Trophoblast cell (in vitro differentiated cells and primary cell): ENCODE measurements around the gene ZBED3.

Experiments
- DNase-seq, 2 donors: peaks; one replicate each; pipeline ENCODE4 v3.0.0-alpha.2; 2016
- H2AFZ ChIP-seq: 2 replicates; pipeline ENCODE4 v1.6.1; 2013; ENCODE audit warnings: low read length, moderate library complexity, mild to moderate bottlenecking; ENCODE audit not compliant: insufficient read depth, poor library complexity
- H2AK5ac ChIP-seq: 2 replicates; pipeline ENCODE4 v1.6.1; 2013; ENCODE audit warnings: mild to moderate bottlenecking, low read length
- H2BK120ac ChIP-seq: 2 replicates; pipeline ENCODE4 v1.6.1; 2013; ENCODE audit warnings: low read length, mild to moderate bottlenecking, moderate library complexity; ENCODE audit not compliant: insufficient read depth, poor library complexity
- H2BK12ac ChIP-seq: 2 replicates; pipeline ENCODE4 v1.6.1; 2013; ENCODE audit warnings: mild to moderate bottlenecking, low read length, moderate library complexity
- H2BK5ac ChIP-seq: 2 replicates; pipeline ENCODE4 v1.6.1; 2013; ENCODE audit warnings: low read length, low read depth, moderate library complexity, mild to moderate bottlenecking; ENCODE audit not compliant: poor library complexity
- H3K14ac ChIP-seq: 2 replicates; pipeline ENCODE4 v1.6.1; 2013; ENCODE audit warnings: mild to moderate bottlenecking, low read length
- H3K18ac ChIP-seq: 2 replicates; pipeline ENCODE4 v1.6.1; 2013; ENCODE audit warnings: mild to moderate bottlenecking, low read length
- H3K23ac ChIP-seq: 2 replicates; pipeline ENCODE4 v1.6.1; 2013; ENCODE audit warnings: low read length
- H3K27ac ChIP-seq: 2 replicates; pipeline ENCODE4 v1.5.1; 2013; ENCODE audit warnings: low read depth, mild to moderate bottlenecking, inconsistent platforms, low read length, moderate library complexity
- H3K27me3 ChIP-seq: 2 replicates; pipeline ENCODE4 v1.6.1; 2013; ENCODE audit warnings: inconsistent platforms, mild to moderate bottlenecking, low read length, moderate library complexity; ENCODE audit not compliant: insufficient read depth
- H3K36me3 ChIP-seq, 2 experiments: 1 replicate in 1 of 2; 2 replicates in 1 of 2; pipeline ENCODE4 v1.6.1; 2013; ENCODE audit warnings: low read length in 2 of 2, mild to moderate bottlenecking in 2 of 2, moderate library complexity in 1 of 2; ENCODE audit not compliant: insufficient read depth in 2 of 2, control insufficient read depth in 1 of 2
- H3K4ac ChIP-seq: 2 replicates; pipeline ENCODE4 v1.6.1; 2013; ENCODE audit warnings: low read depth, mild to moderate bottlenecking, low read length, moderate library complexity
- H3K4me1 ChIP-seq, 2 experiments: 1 replicate in 1 of 2; 2 replicates in 1 of 2; pipeline ENCODE4 v1.6.1; 2013; ENCODE audit warnings: low read length in 2 of 2, mild to moderate bottlenecking in 2 of 2, moderate library complexity in 1 of 2; ENCODE audit not compliant: insufficient read depth in 2 of 2, control insufficient read depth in 1 of 2
- H3K4me2 ChIP-seq: 2 replicates; pipeline ENCODE4 v1.6.1; 2013; ENCODE audit warnings: inconsistent platforms, mild to moderate bottlenecking, low read length, moderate library complexity
- H3K4me3 ChIP-seq: 2 replicates; pipeline ENCODE4 v1.5.1; 2013; ENCODE audit warnings: mild to moderate bottlenecking, low read depth, low read length, inconsistent platforms
- H3K79me1 ChIP-seq: one replicate; pipeline ENCODE4 v1.6.1; 2013; ENCODE audit warnings: low read length
- H3K79me2 ChIP-seq: 2 replicates; pipeline ENCODE4 v1.6.1; 2013; ENCODE audit warnings: low read length, mild to moderate bottlenecking; ENCODE audit not compliant: control insufficient read depth, insufficient read depth, poor library complexity
- H3K9ac ChIP-seq: 2 replicates; pipeline ENCODE4 v1.6.1; 2013; ENCODE audit warnings: mild to moderate bottlenecking, low read length
- H3K9me3 ChIP-seq: 2 replicates; pipeline ENCODE4 v1.6.1; 2013; ENCODE audit warnings: low read depth, mild to moderate bottlenecking, control low read depth, inconsistent platforms, low read length; ENCODE audit not compliant: insufficient read depth
- H4K12ac ChIP-seq: 2 replicates; pipeline ENCODE4 v1.6.1; 2013; ENCODE audit warnings: low read depth, mild to moderate bottlenecking, low read length, moderate library complexity
- H4K8ac ChIP-seq: 2 replicates; pipeline ENCODE4 v1.6.1; 2013; ENCODE audit warnings: low read depth, mild to moderate bottlenecking, low read length, moderate library complexity
- H4K91ac ChIP-seq: one replicate; pipeline ENCODE4 v1.6.1; 2013; ENCODE audit warnings: low read depth, mild to moderate bottlenecking, low read length, moderate library complexity
- WGBS: extraction: QIAGEN DNeasy Blood & Tissue Kit; methylation state at CpG from one replicate; pipeline ENCODE4 v1.1.7; 2013; ENCODE audit warnings: missing lambda C conversion rate; ENCODE audit not compliant: insufficient read length, insufficient coverage; ENCODE audit errors: extremely low coverage; 5-methylcytosine and 5-hydroxymethylcytosine counted together

Gene ZBED3

DNA sequence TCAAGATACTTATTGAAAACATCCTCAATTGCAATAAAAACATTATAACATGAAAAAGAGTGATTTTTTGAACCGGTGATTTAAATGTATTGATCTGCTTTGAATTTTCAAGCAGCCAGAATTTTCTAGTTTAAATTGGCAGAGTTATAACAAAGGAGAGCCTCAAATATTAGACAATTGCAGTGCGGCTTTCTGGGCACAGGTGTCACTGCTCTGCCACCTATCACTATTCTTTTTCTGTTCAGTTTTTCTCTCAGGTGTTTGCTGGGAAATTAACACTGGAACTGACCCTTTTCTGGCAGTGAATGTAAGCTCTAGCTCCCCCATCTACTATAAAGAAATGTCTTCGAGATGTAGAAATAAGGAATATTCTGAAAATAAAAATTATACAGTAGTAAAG is 23.0 kb downstream of the ZBED3 start:
- no peak overlapping the region for H2BK120ac ChIP-seq
- H2BK5ac ChIP-seq: no peak overlapping the region
- H3K4me2 ChIP-seq: no peak overlapping the region
- H3K4ac ChIP-seq: no peak overlapping the region
- no peaks in the 10 kb centered on the region for H3K79me2 ChIP-seq
- no peak overlapping the region for H3K9ac ChIP-seq
- H4K8ac ChIP-seq: no peak overlapping the region
- H2BK12ac ChIP-seq: no peak overlapping the region
- H3K36me3 ChIP-seq: peaks cover 4 to 9% of the 10 kb centered on the region in 2 experiments
- no peaks in the 10 kb centered on the region for H3K9me3 ChIP-seq
- no peaks in the 10 kb centered on the region for H3K79me1 ChIP-seq
- no peak overlapping the region for H2AFZ ChIP-seq
- no peaks in the 10 kb centered on the region for H3K4me1 ChIP-seq
- no peak for DNase-seq
- no CpG with 5 or more reads among the region's 3 CpGs for WGBS
- no peak overlapping the region for H2AK5ac ChIP-seq
- H4K12ac ChIP-seq: no peak overlapping the region
- H4K91ac ChIP-seq: no peak overlapping the region
- no peaks in the 10 kb centered on the region for H3K27me3 ChIP-seq
- H3K18ac ChIP-seq: no peak overlapping the region
- no peak overlapping the region for H3K27ac ChIP-seq
- no peak overlapping the region for H3K14ac ChIP-seq
- H3K4me3 ChIP-seq: no peak overlapping the region
- no peak overlapping the region for H3K23ac ChIP-seq

DNA sequence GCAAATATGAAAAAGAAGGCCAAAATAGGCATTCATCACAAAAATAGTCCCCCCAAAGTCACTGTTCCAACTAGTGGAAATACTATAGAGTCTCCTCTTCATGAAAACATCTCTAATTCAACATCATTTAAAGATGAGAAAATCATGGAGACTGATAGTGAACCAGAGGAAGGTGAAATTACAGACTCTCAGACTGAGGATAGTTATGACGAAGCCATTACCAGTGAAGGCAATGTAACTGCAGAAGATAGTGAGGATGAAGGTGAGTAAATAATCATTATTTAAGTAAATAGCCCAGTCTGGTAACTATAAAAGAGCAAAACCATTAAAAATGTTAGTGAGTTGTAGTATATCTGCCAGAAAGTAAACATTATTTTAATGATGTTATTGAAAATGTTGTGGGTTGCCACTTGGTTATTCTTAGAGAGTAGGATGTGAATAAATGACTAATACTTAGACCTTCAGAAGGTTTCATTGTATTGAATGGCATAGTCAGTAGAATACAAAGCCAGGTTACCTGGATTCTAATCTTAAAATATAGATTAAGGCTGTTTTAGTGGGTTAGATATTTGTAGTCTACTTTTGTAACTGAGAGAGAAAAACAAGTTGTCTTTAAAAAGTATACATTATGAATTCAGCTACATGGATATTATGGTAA is 40.5 kb downstream of the ZBED3 start:
- H3K4me2 ChIP-seq: no peak overlapping the region
- H3K9me3 ChIP-seq: no peaks in the 10 kb centered on the region
- H4K12ac ChIP-seq: no peak overlapping the region
- H3K23ac ChIP-seq: no peak overlapping the region
- no peak overlapping the region for H2BK120ac ChIP-seq
- H4K8ac ChIP-seq: no peak overlapping the region
- H2AFZ ChIP-seq: no peak overlapping the region
- no peak overlapping the region for H2BK5ac ChIP-seq
- H3K27me3 ChIP-seq: no peaks in the 10 kb centered on the region
- WGBS: no CpG with 5 or more reads among the region's 1 CpG
- H3K18ac ChIP-seq: no peak overlapping the region
- no peak overlapping the region for H2BK12ac ChIP-seq
- H3K14ac ChIP-seq: no peak overlapping the region
- no peak overlapping the region for H3K4me3 ChIP-seq
- peaks cover 2 to 7% of the 10 kb centered on the region in 2 experiments for H3K36me3 ChIP-seq
- no peaks in the 10 kb centered on the region for H3K79me1 ChIP-seq
- DNase-seq: no peak
- H3K27ac ChIP-seq: no peak overlapping the region
- H2AK5ac ChIP-seq: no peak overlapping the region
- no peak overlapping the region for H3K4ac ChIP-seq
- no peak overlapping the region for H4K91ac ChIP-seq
- no peak overlapping the region for H3K9ac ChIP-seq
- no peaks in the 10 kb centered on the region for H3K79me2 ChIP-seq
- H3K4me1 ChIP-seq: no peaks in the 10 kb centered on the region

DNA sequence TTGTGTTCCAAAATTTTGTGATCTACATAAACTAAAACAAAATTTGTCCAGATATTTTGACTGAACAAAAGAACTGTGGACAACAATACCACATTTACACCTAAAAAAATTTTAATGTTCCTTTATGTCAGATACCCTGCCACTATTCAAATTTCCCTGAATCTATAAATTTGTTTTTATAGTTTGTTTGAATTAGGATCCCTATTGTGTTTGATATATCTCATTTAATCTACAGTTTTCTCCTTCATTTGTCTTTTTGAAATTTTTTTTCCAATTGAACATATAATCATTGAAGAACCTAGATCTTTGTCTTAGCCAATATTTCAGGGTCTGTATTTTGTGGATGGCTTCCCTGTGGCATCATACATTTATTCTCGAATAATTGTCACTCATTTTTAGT is 51.1 kb downstream of the ZBED3 start:
- Histone ChIP-seq H2AFZ (no peak overlapping the region), H4K91ac (no peak overlapping the region), H3K4me2 (no peak overlapping the region), H4K12ac (no peak overlapping the region), H3K27ac (no peak overlapping the region), H3K9ac (no peak overlapping the region), H4K8ac (no peak overlapping the region), H3K27me3 (no peaks in the 10 kb centered on the region), H3K23ac (no peak overlapping the region), H3K36me3 (peaks cover 5 to 10% of the 10 kb centered on the region in 2 experiments), H3K79me1 (peaks cover under 1% of the 10 kb centered on the region), H2AK5ac (no peak overlapping the region), H2BK120ac (no peak overlapping the region), H2BK12ac (no peak overlapping the region), H3K9me3 (no peaks in the 10 kb centered on the region), H3K14ac (no peak overlapping the region), H2BK5ac (no peak overlapping the region), H3K4me3 (no peak overlapping the region), H3K4ac (no peak overlapping the region), H3K4me1 (no peaks in the 10 kb centered on the region), H3K79me2 (no peaks in the 10 kb centered on the region), H3K18ac (no peak overlapping the region)
- WGBS: no CpG with 5 or more reads among the region's 1 CpG
- DNase-seq: no peak

DNA sequence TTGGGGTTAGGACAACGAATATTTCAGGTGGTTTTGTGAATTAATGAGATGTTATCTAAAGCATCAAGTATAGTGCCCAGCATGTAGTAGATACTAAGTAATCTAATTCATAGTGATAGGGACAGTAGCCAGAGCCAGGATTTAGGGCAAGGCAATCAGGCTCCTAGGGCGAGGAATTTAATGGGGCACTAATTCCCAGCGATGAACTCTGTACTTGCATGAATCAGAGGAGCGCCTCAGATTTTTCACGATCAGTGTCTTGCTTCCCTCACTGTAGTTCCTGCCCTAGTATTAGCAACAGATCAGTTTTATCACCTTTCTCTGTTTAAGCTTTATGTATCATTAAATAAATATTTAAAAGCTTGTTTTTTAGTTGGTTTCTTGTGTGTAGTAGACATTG is 53.7 kb downstream of the ZBED3 start:
- Histone ChIP-seq H4K12ac (no peak overlapping the region), H3K18ac (no peak overlapping the region), H3K27me3 (no peaks in the 10 kb centered on the region), H3K9me3 (peaks cover 3% of the 10 kb centered on the region), H3K23ac (no peak overlapping the region), H4K91ac (no peak overlapping the region), H3K79me2 (peaks cover 4% of the 10 kb centered on the region), H2BK120ac (no peak overlapping the region), H2BK5ac (no peak overlapping the region), H2AK5ac (no peak overlapping the region), H3K4me2 (no peak overlapping the region), H3K36me3 (peaks cover 3 to 5% of the 10 kb centered on the region in 2 experiments), H2BK12ac (no peak overlapping the region), H3K14ac (no peak overlapping the region), H3K9ac (no peak overlapping the region), H3K4me1 (no peaks in the 10 kb centered on the region), H3K4me3 (no peak overlapping the region), H3K4ac (no peak overlapping the region), H3K79me1 (peaks cover 8% of the 10 kb centered on the region), H3K27ac (no peak overlapping the region), H2AFZ (no peak overlapping the region), H4K8ac (no peak overlapping the region)
- DNase-seq: no peak
- WGBS: no CpG with 5 or more reads among the region's 5 CpGs
